ENCODE measurements around the gene SLC12A1. TPM values are rescaled to one million over a fixed set of nuclear protein-coding genes. Genes with fewer than 3 reads are reported as not detected.

SLC12A1 gene
- total RNA-seq, 1 donor from 2014 or later = not detected

GRCh38 chr15:48282216-48282615 is 76.1 kb downstream of the SLC12A1 start:
- Histone ChIP-seq H3K27me3 (ENCODE audit: control insufficient read depth, insufficient read depth, low read length) (no peaks in the 10 kb centered on the region), H3K4me3 (ENCODE audit: low read depth, low read length) (no peak overlapping the region), H3K36me3 (ENCODE audit: control insufficient read depth, insufficient read depth, low read length) (no peaks in the 10 kb centered on the region)
- FAIRE-seq = no peak
- TF ChIP-seq, protein P1, sequence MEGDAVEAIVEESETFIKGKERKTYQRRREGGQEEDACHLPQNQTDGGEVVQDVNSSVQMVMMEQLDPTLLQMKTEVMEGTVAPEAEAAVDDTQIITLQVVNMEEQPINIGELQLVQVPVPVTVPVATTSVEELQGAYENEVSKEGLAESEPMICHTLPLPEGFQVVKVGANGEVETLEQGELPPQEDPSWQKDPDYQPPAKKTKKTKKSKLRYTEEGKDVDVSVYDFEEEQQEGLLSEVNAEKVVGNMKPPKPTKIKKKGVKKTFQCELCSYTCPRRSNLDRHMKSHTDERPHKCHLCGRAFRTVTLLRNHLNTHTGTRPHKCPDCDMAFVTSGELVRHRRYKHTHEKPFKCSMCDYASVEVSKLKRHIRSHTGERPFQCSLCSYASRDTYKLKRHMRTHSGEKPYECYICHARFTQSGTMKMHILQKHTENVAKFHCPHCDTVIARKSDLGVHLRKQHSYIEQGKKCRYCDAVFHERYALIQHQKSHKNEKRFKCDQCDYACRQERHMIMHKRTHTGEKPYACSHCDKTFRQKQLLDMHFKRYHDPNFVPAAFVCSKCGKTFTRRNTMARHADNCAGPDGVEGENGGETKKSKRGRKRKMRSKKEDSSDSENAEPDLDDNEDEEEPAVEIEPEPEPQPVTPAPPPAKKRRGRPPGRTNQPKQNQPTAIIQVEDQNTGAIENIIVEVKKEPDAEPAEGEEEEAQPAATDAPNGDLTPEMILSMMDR (IDR thresholded peaks at IDR 0.05; ENCODE audit: insufficient read depth, low read length, severe bottlenecking) = no peak
- DNase-seq (ENCODE audit: low read depth) = no peak

DNA sequence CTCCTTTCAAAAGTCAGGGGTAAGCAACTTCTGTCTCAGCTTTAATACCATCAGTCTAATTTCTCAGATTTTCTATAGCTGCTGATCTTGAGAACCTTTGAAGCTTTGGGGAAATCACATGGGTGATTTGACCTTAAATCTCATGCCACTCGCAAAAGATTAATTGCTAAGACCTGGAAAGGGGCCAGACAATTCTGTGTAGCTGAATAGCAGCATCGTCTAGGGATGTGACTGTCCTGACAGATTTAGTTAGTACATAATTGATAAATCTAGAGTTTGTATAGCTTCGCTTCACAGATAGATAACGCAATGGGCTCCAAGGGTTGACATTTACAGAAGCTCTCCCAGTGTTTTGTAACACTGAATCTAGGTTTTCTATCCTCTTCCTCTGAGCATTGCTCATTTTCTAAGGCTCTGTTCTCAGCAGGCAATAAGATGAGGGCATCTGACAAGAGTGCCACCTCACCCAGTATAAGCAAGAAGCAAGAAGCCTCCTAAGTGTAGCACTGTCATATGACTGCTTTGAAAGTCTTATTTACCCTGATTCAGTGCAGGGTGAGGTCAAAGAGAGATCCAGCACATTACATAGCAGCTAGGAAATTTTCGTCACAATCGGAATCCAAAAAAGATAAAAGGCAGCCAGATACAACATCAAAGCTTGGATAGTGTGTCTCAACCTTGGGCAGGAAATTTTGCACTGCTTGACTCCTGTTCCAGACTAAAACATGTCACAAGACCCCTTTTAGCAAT is 77.5 kb downstream of the SLC12A1 start:
- DNase-seq (ENCODE audit: low read depth) = no peak
- TF ChIP-seq, protein P1 (IDR thresholded peaks at IDR 0.05; ENCODE audit: insufficient read depth, low read length, severe bottlenecking) = no peak
- no peak for FAIRE-seq
- H3K27me3 ChIP-seq (ENCODE audit: control insufficient read depth, insufficient read depth, low read length) = no peaks in the 10 kb centered on the region
- no peaks in the 10 kb centered on the region for H3K36me3 ChIP-seq (ENCODE audit: control insufficient read depth, insufficient read depth, low read length)
- no peak overlapping the region for H3K4me3 ChIP-seq (ENCODE audit: low read depth, low read length)

- H3K36me3 ChIP-seq (ENCODE audit: control insufficient read depth, insufficient read depth, low read length) = no peaks in the 10 kb centered on the region
- TF ChIP-seq, protein P1 (IDR thresholded peaks at IDR 0.05; ENCODE audit: insufficient read depth, low read length, severe bottlenecking) = peak; percentile 65
- no peak overlapping the region for H3K4me3 ChIP-seq (ENCODE audit: low read depth, low read length)
- DNase-seq (ENCODE audit: low read depth) (peak; percentile 78), FAIRE-seq (peak; percentile 52)
- no peaks in the 10 kb centered on the region for H3K27me3 ChIP-seq (ENCODE audit: control insufficient read depth, insufficient read depth, low read length)
Measured at GRCh38 chr15:48285329-48286214, 79.5 kb downstream of the SLC12A1 start.

DNA sequence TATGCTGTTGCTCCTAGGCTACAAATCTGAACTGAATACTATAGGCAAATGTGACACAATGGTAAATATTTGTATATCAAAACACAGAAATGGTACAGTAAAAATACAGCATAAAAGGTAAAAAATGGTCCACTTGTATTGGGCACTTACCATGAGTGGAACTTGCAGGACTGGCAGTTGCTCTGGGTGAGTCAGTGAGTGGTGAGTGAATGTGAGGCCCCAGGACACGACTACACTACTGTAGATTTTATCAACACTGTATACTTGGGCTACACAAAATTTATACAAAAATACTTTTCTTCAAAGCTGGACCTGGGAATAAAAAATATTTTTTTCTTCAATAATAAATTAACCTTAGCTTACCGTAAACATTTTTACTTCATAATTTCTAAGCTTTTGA is 83.5 kb downstream of the SLC12A1 start:
- FAIRE-seq = no peak
- no peak overlapping the region for H3K4me3 ChIP-seq (ENCODE audit: low read depth, low read length)
- no peaks in the 10 kb centered on the region for H3K27me3 ChIP-seq (ENCODE audit: control insufficient read depth, insufficient read depth, low read length)
- H3K36me3 ChIP-seq (ENCODE audit: control insufficient read depth, insufficient read depth, low read length) = no peaks in the 10 kb centered on the region
- TF ChIP-seq, protein P1 (IDR thresholded peaks at IDR 0.05; ENCODE audit: insufficient read depth, low read length, severe bottlenecking) = no peak
- DNase-seq (ENCODE audit: low read depth) = peak; percentile 10

- DNase-seq (ENCODE audit: low read depth) (no peak), FAIRE-seq (no peak)
- Histone ChIP-seq H3K36me3 (ENCODE audit: control insufficient read depth, insufficient read depth, low read length) (no peaks in the 10 kb centered on the region), H3K4me3 (ENCODE audit: low read depth, low read length) (no peak overlapping the region), H3K27me3 (ENCODE audit: control insufficient read depth, insufficient read depth, low read length) (no peaks in the 10 kb centered on the region)
- TF ChIP-seq, protein P1 (IDR thresholded peaks at IDR 0.05; ENCODE audit: insufficient read depth, low read length, severe bottlenecking) = no peak
Measured at GRCh38 chr15:48292458-48292857, 86.4 kb downstream of the SLC12A1 start.

All from bronchial epithelial cell (primary cell).